ENCODE data around the gene JAK3. TPM values are rescaled to one million over a fixed set of nuclear protein-coding genes. Genes with fewer than 3 reads are reported as not detected.

JAK3 gene
- total and polyA plus RNA-seq, 2 of the 8 experiments (the other 6 are each of a cell fraction or from before 2014, with no cell fraction given): 4.0 to 4.7 TPM

DNA sequence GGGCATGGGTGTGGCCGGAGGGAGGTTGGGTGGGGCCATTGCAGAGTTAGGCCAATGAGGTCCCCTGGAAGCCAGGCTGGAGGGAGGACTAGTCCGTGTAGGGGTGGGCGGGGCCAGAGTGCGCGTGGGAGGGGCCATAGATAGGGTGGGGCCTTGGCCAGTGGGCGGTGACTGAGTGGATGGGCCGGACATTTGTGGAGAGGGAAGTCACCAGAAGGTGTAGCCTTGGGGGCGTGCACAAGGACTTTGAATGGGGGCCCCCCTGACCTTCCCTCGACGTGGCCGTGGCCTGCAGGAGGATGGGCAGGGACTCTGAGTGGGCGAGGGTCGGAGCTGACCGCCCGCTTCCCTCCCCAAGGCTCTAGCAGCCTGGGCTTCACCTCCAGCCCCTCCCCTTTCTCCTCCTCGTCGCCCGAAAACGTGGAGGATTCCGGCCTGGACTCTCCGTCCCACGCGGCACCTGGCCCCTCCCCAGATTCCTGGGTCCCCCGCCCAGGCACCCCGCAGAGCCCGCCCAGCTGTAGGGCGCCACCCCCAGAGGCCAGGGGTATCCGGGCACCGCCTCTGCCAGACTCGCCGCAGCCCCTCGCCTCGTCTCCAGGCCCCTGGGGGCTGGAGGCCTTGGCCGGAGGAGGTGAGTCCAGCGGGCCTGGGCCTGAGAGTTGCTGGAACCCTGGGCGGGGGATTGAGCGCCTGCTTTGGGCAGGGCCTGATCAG lies 69.4 kb downstream of the JAK3 start (continued):
- TF ChIP-seq CHD7 (IDR thresholded peaks at IDR 0.05; ENCODE audit: insufficient replicate concordance, low read length): no peak
- no peak for TF ChIP-seq ZNF274 (IDR thresholded peaks at IDR 0.05; ENCODE audit: borderline replicate concordance, extremely low read depth, low read length)
- no peak for TF ChIP-seq SP2 (IDR thresholded peaks at IDR 0.05; ENCODE audit: low read length)
- no peak for TF ChIP-seq JUND (IDR thresholded peaks at IDR 0.05; ENCODE audit: low read length)
- TF ChIP-seq KDM1A (IDR thresholded peaks at IDR 0.05; ENCODE audit: borderline replicate concordance, low read length): no peak

Measured in H1 (cell line).